ENCODE results near the gene TBK1. TPM values are rescaled to one million over a fixed set of nuclear protein-coding genes. Genes with fewer than 3 reads are reported as not detected.

The TBK1 gene
- total and polyA plus RNA-seq, 2 of the 4 experiments (the other 2 are of a cell fraction), result 9.9 to 11.6 TPM

- CTCF ChIA-PET, result no interaction called here
- in situ Hi-C loops (cut with MboI; ENCODE audit: low sequenced_read_pairs) (no loop called here), dilution Hi-C loops (cut with HindIII; ENCODE audit: low sequenced_read_pairs, unreplicated experiment) (no loop called here), intact Hi-C loops (cut with micrococcal nuclease) (no loop called here)
- Histone ChIP-seq H3K79me1 (ENCODE audit: low read depth in 1 of 2, low read length in 2 of 2) (no peaks in the 10 kb centered on the region), H4K8ac (ENCODE audit: low read depth in 2 of 2, low read length in 2 of 2) (no peak overlapping the region), H3K56ac (ENCODE audit: extremely low read depth, insufficient read depth, low read length) (no peak overlapping the region), H3K27me3 (ENCODE audit: control insufficient read depth, insufficient read depth, low read length) (no peaks in the 10 kb centered on the region), H3K4me1 (ENCODE audit: control insufficient read depth, insufficient read depth, low read length) (no peaks in the 10 kb centered on the region), H2AFZ (replicated peaks; ENCODE audit: low read length, poor library complexity) (no peak overlapping the region), H3K9me3 (ENCODE audit: control insufficient read depth, insufficient read depth, low read length) (no peaks in the 10 kb centered on the region), H3K4me2 (ENCODE audit: low read depth, low read length) (no peak overlapping the region), H3K18ac (ENCODE audit: low read depth, low read length) (no peak overlapping the region), H4K20me1 (ENCODE audit: insufficient read depth, low read length) (no peaks in the 10 kb centered on the region), H3K9ac (ENCODE audit: low read depth, low read length) (no peak overlapping the region), H3K23ac (ENCODE audit: low read depth, low read length) (no peak overlapping the region), H3K36me3 (ENCODE audit: control insufficient read depth, insufficient read depth, low read length) (no peaks in the 10 kb centered on the region), H3K14ac (replicated peaks; ENCODE audit: low read depth, low read length) (no peak overlapping the region), H2BK20ac (ENCODE audit: low read depth, low read length) (no peak overlapping the region), H2BK15ac (ENCODE audit: low read depth, low read length) (no peak overlapping the region), H4K5ac (ENCODE audit: low read depth, low read length) (no peak overlapping the region), H3K9me1 (ENCODE audit: insufficient read depth, low read length) (no peaks in the 10 kb centered on the region), H4K91ac (ENCODE audit: insufficient read depth, low read depth, low read length) (no peak overlapping the region), H2BK120ac (ENCODE audit: low read depth, low read length) (no peak overlapping the region), H2BK5ac (ENCODE audit: low read depth, low read length, poor library complexity, severe bottlenecking) (no peak overlapping the region), H3K4me3 (ENCODE audit: insufficient read depth, low read depth, low read length) (no peak overlapping the region), H3K27ac (ENCODE audit: insufficient read depth, low read length) (no peak overlapping the region), H2AK5ac (ENCODE audit: low read depth, low read length) (no peak overlapping the region), H2AK9ac (replicated peaks; ENCODE audit: low read depth, low read length, poor library complexity) (no peak overlapping the region), H3K4ac (ENCODE audit: low read depth, low read length) (no peak overlapping the region)
- BruUV-seq (replicated peaks), result no TSS peak
- no peak for DNase-seq
- no CpG with 5 or more reads among the region's 1 CpG for WGBS, 2 experiments (ENCODE audit: extremely low coverage in 2 of 2, insufficient read length in 1 of 2)
- POLR2A ChIA-PET (ENCODE audit: unreplicated experiment), result no interaction called here
- no peak for ATAC-seq (ENCODE audit: low read depth)
- TF ChIP-seq NFE2L2 (IDR thresholded peaks at IDR 0.05; ENCODE audit: low read depth, low read length), result no peak
Measured at GRCh38 chr12:64510667-64511066, 58.7 kb downstream of the TBK1 start.

All from IMR-90 (cell line).